GM19324 (cell line): ENCODE results near the gene FBXL16.

Source experiments
- ATAC-seq: cut with Tn5 transposase; IDR thresholded peaks from one replicate; pipeline ENCODE4 v1.9.1; 2021; ENCODE audit warnings: mild to moderate bottlenecking, moderate library complexity; ENCODE audit not compliant: unreplicated experiment, low FRiP score

The FBXL16 gene

GRCh38 chr16:735982-736453 is 30.4 kb upstream of the FBXL16 start:
- ATAC-seq: no peak

GRCh38 chr16:734981-735881 is 29.6 kb upstream of the FBXL16 start:
- no peak for ATAC-seq

GRCh38 chr16:734208-734980 is 28.8 kb upstream of the FBXL16 start:
- ATAC-seq: no peak

- no peak for ATAC-seq
Observed at GRCh38 chr16:733382-734207, 28.0 kb upstream of the FBXL16 start.

GRCh38 chr16:732936-733335 is 27.3 kb upstream of the FBXL16 start:
- no peak for ATAC-seq

GRCh38 chr16:732332-732731 is 26.7 kb upstream of the FBXL16 start:
- ATAC-seq: no peak

GRCh38 chr16:730666-731509 is 25.3 kb upstream of the FBXL16 start:
- ATAC-seq: no peak

GRCh38 chr16:729768-730665 is 24.4 kb upstream of the FBXL16 start:
- no peak for ATAC-seq

- no peak for ATAC-seq
Observed at GRCh38 chr16:728890-729744, 23.5 kb upstream of the FBXL16 start.

GRCh38 chr16:728131-728889 is 22.7 kb upstream of the FBXL16 start:
- ATAC-seq: no peak

GRCh38 chr16:727291-727977 is 21.8 kb upstream of the FBXL16 start:
- no peak for ATAC-seq

GRCh38 chr16:726438-727290 is 21.1 kb upstream of the FBXL16 start, which contains the start of the genes CCDC78 and HAGHL:
CCDC78 (minus strand) TSS chr16:726443; CDS start chr16:726367, 76 bp downstream.
HAGHL (plus strand) TSS chr16:727106; CDS start chr16:727510, 404 bp downstream.
- no peak for ATAC-seq

- no peak for ATAC-seq
Observed at GRCh38 chr16:726188-726437, 20.5 kb upstream of the FBXL16 start.

GRCh38 chr16:725463-726187 is 20.0 kb upstream of the FBXL16 start:
- ATAC-seq: no peak

GRCh38 chr16:725041-725376 is 19.4 kb upstream of the FBXL16 start:
- no peak for ATAC-seq
